HPDE6-E6E7 (cell line): ENCODE data around the gene AZIN2.
"Not testable (repeated sequence)": the region's sequence is repeated elsewhere in the genome, so short reads cannot be mapped to it uniquely, and the experiment has no call there.

Experiments
- DNase-seq: peaks from one replicate; pipeline ENCODE4 v3.0.0; 2011; ENCODE audit warnings: missing footprints; ENCODE audit errors: extremely low spot score

AZIN2 gene

DNA sequence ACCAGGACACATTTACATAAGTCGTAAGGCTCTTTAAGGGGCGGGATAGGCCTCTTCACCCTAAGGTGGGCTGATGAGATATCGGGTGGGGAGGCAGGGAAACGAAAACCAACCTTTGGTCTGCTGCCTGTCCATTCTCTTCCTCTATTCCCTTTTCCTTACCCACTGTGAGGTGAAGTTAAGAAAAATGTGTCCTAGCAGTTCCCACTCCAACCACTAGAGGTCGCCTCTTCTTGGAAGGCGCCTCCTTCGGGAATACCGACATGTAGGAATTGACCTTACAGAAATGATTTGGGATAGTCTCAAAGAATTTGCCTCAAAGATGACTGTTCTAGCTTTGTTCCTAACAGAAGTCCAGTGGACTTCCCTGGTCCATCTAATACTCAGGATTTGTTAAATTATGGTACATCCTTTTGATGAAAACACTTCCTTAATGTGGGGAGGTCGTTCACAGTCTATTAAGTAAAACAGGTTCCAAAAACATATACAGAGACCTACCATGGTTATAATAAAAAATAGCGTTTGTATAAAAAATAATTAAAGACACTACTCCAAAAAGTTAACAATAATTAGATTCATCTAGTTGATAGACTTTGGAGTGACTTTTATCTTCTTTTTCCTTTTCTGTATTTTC is 14.1 kb downstream of the AZIN2 start:
- no peak for DNase-seq

DNA sequence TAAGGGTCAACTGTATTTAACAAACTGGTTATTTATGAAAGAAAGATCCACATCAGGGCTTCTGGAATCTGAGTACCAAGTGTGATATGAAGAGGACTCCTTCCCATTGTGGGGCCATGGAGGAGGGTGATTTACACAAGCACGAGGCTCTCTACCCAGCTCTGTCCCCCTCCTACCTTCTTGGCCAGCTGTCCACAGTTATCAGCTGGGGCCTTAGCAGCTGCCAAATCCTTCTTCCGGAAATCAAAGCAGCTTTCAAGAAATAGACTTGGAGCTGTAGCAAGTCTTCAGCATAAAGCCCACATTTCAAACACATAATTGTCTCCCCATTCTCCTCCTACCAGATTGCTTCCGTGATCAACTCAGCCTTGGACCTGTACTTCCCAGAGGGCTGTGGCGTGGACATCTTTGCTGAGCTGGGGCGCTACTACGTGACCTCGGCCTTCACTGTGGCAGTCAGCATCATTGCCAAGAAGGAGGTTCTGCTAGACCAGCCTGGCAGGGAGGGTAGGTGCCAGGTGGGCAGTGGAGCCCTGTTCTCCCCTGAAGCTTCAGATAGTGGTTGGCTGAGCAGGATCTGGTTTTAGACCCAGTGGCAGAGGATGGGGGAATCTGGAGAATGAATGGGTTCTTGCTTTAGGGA is 15.5 kb downstream of the AZIN2 start:
- DNase-seq: no peak

DNA sequence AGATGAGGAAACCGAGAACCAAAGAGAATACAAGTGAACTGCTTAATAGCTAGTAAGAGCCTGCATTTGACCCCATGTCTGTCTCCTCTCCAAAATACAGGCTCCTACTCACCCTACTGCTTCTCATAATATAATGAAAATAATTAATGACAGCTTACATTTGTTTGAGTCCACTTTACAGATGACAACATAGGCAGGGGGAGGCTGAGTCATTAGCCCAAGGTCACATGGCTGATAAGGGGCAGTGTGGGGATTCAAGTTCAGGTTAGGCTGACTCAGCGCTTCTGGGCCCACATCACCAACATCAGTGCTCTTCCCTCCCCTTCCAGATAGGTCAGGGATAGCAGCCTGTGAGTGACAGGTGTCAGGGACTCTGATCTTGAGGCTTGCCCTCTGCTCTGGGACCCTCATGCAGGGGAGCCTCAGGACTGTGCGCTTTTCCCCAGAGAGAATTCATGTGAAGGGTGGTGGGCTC is 16.2 kb downstream of the AZIN2 start:
- DNase-seq: no peak

DNA sequence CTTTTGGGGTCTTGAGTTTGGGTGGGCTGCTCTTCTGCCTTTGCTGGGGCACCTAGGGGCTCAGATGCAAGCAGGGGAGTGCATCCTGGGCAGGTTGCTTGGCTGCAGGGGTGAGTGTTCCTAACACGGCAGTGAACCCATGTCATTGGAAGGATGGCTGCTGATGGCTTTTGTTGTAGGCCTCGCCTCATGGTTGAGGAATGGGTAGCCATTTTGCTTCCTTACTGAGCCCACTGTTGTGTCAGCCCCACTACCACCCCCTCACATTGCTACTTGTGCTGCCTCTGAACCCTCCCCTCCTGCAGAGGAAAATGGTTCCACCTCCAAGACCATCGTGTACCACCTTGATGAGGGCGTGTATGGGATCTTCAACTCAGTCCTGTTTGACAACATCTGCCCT is 16.8 kb downstream of the AZIN2 start:
- DNase-seq: no peak

DNA sequence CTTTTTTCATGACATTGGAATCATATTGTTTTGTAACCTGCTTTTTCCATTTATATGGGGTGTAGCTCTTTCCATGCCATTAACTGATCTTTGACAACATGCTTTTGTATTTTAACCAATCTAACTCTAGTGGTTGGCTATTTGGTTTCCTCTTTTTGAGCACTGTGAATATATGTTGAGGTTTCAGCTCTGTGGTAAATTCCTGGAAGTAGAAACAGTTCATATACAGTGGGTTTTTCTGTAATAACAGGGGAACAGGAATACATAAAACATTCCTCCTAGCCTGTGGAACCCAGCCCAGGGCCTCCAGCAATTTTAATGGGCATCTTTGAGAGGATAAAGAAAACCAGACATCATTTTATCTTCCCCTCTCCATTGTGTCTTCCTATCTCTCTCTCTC is 17.4 kb downstream of the AZIN2 start:
- DNase-seq: no peak

DNA sequence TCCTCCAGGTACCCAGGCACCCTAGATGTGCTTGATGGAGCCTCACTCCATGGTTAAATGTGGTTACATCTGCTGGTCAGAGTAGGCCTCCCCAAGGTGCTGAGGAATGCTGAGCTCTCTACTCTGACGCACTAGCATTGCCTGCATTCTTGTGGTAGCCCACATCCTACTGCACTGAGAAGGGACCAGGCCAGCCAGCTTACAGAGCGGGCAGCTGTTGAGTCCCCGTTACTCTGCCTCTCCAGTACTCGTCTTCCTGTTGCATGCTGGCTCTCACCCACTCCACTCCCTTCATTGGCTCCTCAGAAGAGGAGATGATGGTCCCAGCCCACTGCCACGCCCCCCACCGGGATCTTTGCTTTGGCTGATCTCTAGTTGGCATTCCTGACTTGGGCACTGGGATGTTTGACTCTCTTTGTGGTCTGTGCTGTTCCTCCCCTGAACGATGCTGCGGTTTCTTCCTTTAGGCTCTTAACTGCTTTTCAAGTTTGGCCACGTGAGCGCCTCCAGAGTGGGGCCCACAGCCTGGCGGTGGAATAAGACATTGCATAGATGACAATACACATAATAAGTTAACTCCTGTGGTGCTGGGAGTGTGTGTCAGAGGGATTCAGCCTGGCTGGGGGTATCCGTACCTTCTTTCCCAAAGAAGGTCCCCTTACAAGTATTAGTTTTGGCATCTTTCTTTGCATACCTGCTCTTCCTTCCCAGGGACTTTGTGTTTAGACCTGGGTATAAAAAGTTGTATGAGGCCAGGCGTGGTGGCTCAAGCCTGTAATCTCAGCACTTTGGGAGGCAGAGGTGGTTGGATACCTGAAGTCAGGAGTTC is 18.6 kb downstream of the AZIN2 start:
- peak; percentile 94 for DNase-seq

DNA sequence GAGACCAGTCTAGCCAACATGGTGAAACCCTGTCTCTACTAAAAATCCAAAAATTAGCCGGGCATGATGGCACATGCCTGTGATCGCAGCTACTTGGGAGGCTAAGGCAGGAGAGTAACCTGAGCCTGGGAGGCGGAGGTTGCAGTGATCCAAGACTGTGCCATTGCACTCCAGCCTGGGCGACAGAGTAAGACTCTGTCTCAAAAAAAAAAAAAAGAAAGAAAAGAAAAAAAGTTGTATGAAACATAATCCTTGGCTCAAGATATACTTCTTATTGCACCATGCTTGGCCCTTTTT is 19.1 kb downstream of the AZIN2 start:
- DNase-seq: not testable (repeated sequence)

DNA sequence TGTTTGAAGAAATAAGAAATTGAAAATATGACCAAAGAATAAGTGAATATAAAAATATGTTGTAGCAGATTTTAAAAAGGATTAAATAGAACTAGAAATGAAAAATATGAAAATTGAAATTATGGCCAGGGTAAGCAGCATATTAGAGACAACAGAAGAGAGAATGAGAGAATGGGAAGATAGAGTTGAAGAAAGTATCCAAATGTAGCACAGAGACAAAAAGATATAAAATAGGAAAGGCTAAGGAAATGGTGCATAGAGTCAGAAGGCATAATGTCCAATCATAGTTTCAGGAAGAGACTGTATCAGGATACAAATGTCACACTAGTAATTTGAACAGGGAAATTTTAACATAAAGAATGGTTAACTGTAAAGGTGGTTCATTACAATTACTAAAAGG is 29.5 kb downstream of the AZIN2 start:
- no peak for DNase-seq

DNA sequence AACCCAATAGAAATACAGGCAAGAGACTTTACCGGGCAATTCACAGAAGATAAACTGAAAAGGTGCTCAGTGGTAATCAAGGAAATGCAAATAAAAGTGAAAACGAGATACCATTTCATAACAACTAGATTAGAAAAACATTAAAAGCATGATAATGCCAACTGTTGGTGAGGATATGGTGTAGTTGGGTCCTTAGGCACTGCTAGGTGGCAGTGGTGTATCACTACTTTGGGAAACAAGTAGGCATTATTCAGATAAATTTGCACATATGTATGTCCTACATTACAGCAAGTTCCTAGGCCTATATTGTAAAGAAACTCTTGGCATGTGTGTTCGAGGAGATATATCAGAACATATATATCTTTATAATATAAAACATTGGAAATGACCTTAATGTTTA is 31.0 kb downstream of the AZIN2 start:
- DNase-seq: no peak

DNA sequence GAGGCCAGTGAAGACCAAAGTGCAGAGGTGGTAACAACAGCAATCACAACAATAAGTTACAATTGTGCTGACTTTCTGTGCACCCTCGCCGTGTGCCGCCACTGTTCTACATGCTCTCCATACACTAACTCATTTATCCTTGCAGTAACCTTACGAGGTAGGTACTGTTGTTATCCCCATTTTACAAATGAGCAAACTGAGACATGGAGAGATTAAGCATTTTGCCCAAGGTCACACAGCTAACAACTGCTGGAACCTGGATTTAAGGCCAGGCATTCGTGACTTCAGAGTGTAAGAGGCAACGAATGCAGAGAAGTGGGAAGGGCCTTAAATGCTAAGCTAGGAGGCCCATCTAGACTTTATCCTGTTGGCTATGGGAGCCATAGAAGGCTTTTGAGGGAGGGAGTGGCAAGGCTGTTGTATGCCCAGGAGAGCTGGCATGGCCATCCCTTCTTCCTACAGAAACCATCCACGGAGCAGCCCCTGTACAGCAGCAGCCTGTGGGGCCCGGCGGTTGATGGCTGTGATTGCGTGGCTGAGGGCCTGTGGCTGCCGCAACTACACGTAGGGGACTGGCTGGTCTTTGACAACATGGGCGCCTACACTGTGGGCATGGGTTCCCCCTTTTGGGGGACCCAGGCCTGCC is 36.6 kb downstream of the AZIN2 start:
- no peak for DNase-seq

DNA sequence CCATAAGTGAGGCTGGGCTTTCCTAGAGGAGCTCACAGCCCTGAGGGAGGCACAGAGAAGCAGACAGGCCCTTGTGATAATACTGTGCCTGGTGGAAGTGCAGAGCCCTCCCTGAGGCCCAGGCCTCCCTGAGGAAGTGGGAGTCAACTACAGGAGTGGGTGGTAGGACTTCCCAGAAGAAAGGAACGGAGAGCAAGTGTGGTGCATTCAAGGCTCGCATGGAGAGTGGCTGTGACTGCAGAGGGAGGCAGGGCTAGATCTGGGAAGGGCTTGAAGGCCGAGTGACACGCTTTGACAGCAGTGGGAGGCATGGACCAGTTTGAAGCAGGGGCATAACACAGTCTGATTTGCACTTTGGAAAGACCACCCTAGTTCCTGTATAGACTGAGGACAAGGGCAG is 37.3 kb downstream of the AZIN2 start:
- DNase-seq: no peak

DNA sequence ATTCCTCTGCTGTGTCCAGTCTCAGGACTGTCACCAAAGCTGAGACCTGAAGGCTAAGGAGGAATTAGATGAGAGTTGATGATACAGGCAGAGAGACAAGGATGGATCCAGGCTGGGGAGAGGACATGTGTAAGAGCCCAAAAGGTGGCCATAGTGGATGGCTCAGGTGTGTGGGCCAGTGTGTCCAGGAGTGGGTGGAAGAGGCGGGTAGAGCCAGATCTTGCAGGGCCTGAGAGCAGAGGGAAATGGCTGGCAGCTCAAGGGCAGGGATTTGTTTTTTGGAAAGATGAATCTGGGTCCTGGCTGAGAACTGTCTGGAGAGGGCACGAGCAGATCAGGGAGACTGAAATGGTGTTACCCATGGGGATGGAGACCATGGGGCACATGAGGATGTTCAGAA is 38.1 kb downstream of the AZIN2 start:
- no peak for DNase-seq

DNA sequence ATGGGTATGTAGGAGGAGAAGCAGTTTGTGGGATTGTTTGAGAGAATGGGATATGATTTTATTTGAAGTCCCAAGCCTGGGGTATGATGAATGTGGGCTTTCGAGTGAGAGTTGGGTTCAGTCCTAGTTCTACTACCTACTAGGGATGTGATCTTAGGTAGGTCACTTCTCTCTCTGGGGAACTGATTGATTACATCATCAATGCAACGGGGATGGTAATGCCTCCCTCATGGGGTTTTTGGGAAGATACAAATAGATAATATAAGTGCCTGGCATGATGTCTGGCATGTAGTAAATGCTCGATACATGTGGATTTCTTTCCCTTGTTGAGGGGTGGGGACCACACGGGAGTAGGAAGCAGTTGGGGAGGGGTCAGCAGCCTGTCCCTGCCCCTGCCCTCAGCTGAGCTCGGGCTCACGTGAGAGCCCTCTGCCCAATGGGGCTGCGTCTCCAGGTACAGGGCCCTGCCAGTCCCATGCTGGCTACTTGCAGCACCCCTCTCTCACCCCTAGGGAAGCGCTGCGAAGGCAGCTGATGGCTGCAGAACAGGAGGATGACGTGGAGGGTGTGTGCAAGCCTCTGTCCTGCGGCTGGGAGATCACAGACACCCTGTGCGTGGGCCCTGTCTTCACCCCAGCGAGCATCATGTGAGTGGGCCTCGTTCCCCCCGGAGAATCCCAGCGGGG is 38.7 kb downstream of the AZIN2 start:
- no peak for DNase-seq

DNA sequence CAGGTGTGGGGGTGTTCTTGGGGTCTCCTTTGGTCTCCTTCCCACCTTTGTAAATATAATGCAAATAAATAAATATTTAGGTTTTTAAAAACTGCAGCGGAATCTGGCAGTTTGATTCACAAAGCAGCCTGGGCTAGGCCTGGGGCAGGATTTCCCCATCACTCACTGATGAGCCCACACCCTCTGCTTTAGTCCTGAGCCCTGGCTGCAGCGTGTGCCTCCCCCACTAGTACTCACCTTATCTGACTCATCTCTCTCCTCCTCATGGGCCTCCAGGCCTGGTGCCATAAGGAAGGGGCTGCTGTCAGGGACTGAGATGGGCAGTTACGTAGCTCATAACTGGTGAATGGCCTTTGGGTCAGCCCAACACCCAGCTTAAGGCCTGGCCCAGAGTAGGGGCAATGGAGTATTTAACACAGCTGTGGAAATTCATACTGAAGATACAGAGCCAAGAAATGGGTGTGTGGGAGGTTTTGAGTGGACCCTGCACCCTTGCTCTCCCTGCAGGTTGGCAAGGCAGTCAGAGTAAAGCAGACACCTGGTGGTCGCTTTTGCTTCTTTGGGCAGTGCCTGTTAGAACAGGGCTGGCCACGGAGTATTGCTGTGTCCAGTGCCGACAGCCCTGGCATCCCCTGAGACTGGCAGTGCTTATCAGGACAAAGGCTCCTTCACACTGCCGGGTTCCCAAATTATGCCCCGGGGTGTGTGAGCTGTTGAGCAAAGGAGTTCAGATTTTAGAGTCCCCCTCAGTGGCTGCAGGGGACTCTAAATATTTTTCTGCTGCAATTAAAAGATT is 39.7 kb downstream of the AZIN2 start:
- peak; percentile 82 for DNase-seq

DNA sequence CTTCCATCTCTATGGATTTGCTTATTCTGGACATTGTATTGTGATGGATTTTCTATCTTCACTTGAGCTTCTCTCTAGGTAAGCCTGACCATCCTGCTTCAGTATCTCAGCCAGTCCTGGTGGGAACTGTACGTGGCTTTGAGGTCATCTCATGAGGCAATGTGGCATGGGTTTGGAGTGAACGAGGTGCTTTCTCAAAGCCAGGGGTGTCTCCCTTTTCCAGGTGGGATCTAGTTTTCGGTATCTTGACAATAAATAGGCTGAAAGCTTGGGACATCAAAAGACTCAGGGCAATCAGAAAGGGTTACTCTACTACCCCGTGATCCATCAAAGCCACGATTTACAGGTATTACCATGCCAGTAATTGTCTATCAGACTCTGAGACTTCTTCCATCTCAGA is 40.8 kb downstream of the AZIN2 start:
- DNase-seq: no peak

DNA sequence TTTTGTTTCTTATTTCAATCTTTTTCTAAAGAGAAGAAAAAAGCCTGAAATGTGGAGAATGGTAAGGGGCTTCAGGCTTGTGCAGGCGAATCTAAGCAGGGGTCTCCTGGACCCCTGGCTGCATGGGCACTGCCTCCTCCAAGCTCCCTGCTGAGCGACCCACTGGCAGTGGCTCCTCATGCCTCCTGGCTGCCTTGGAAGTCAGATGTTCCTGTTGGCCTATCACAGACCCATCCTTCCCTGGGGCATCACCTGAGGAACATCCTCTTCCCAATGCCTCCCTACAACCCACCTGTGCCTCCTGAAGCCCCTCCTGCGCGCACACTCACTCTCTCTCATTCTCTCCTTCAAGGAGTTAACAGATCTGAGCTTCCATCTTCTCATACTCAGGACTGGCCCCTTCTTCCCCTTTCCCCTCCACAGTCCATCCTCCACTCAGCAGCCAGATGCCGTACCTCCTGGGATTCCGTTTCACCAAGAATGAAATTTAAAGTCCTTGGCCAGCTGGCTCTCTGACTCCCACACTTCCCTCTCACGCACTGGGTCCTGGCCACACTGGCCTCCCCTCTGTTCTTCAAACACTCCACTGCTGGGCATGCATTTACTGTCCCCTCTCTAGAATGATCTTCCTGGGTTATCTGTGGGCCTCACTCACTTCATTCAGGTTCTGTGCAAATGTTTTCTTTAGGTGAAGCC is 41.7 kb downstream of the AZIN2 start:
- DNase-seq: no peak

DNA sequence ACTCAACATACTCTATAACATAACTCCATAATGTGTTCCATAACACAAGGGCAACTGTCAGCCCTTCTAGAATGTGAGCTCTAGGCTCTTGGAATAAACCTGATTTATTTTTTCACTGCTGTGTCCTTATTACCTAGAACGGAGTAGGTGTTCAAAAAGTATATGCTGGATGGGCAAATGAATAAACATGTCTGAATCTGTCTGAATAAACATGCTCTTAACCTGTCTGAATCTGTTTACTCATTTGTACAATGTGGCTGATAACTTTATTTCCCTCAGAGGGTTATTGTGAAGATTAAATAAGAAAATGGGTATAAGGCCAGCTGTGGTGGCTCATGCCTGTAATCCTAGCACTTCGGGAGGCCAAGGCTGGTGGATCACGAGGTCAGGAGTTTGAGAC is 42.3 kb downstream of the AZIN2 start:
- DNase-seq: no peak

DNA sequence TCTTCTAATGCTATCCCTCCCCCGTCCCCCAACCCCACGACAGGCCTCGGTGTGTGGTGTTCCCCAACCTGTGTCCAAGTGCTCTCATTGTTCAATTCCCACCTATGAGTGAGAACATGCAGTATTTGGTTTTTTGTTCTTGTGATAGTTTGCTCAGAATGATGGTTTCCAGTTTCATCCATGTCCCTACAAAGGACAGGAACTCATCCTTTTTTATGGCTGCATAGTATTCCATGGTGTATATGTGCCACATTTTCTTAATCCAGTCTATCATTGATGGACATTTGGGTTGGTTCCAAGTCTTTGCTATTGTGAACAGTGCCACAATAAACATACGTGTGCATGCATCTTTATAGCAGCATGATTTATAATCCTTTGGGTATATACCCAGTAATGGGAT is 43.7 kb downstream of the AZIN2 start:
- DNase-seq: not testable (repeated sequence)

DNA sequence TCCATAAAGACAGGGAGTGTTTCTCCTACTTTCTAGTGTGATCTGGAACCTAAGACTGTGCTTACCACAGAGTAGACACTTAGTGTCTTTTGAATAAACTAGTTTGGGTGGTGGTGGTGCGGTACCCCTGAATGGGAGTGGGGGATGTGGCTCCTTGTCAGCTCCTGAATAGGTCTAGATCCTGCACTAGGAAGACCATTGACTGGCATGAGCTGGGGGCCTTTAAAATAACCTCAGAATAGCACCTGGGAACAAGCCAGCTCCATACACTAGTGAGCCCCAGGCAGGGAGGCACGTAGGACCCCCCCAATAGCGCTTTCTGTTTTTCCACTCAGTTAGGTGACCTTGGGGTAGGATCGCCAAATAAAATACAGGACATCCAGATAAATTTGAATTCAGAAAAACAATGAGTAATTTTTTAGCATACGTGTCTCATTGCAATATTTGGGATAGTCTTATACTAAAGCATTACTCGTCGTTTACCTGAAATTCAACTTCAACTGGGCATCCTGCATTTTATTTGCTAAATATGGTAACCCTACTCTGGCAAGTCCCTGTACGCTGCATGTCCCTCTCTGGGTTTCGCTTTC is 45.6 kb downstream of the AZIN2 start:
- no peak for DNase-seq
